ENCODE results near the gene TACR1. TPM values are rescaled to one million over a fixed set of nuclear protein-coding genes. Genes with fewer than 3 reads are reported as not detected.

Gene TACR1
- total RNA-seq, 4 donors from 2014 or later, result 3.3 to 10.8 (median 5.3) TPM

- no peak for DNase-seq (ENCODE audit: low spot score in 2 of 2)
- Histone ChIP-seq H3K4me3 (no peak overlapping the region), H3K27ac (no peak overlapping the region), H3K36me3 (peaks cover 0 to 5% (median 0%) of the 10 kb centered on the region in 3 donors), H3K4me1 (no peaks in the 10 kb centered on the region), H3K27me3 (no peaks in the 10 kb centered on the region), H3K9me3 (no peaks in the 10 kb centered on the region)
- TF ChIP-seq POLR2A (IDR thresholded peaks at IDR 0.05) (no peak), EP300 (IDR thresholded peaks at IDR 0.05) (no peak), CTCF (IDR thresholded peaks at IDR 0.05) (no peak)
Observed at GRCh38 chr2:75006041-75006440, 193.3 kb downstream of the TACR1 start.

GRCh38 chr2:75003773-75004172 lies 195.5 kb downstream of the TACR1 start:
- 72 to 75% methylated on average over 2 of the region's 2 CpGs for WGBS, 2 donors
- Histone ChIP-seq H3K4me3 (no peak overlapping the region), H3K9me3 (peaks cover 0 to 2% (median 0%) of the 10 kb centered on the region in 4 donors), H3K36me3 (peaks cover 0 to 7% (median 0%) of the 10 kb centered on the region in 3 donors), H3K27ac (no peak overlapping the region), H3K4me1 (no peaks in the 10 kb centered on the region), H3K27me3 (no peaks in the 10 kb centered on the region)
- no peak for TF ChIP-seq CTCF (IDR thresholded peaks at IDR 0.05)
- no peak for TF ChIP-seq POLR2A (IDR thresholded peaks at IDR 0.05)
- TF ChIP-seq EP300 (IDR thresholded peaks at IDR 0.05), result no peak
- no peak for DNase-seq (ENCODE audit: low spot score in 2 of 2)

GRCh38 chr2:75003276-75003675 lies 196.0 kb downstream of the TACR1 start:
- Histone ChIP-seq H3K4me3 (no peak overlapping the region), H3K9me3 (peaks cover 0 to 7% (median 0%) of the 10 kb centered on the region in 4 donors), H3K27ac (no peak overlapping the region), H3K36me3 (peaks cover 0 to 12% (median 0%) of the 10 kb centered on the region in 3 donors), H3K4me1 (no peaks in the 10 kb centered on the region), H3K27me3 (no peaks in the 10 kb centered on the region)
- DNase-seq (ENCODE audit: low spot score in 2 of 2), result no peak
- TF ChIP-seq CTCF (IDR thresholded peaks at IDR 0.05), result no peak
- no peak for TF ChIP-seq EP300 (IDR thresholded peaks at IDR 0.05)
- TF ChIP-seq POLR2A (IDR thresholded peaks at IDR 0.05), result no peak
- 67 to 78% methylated on average over 2 of the region's 2 CpGs for WGBS, 2 donors

- no peak for TF ChIP-seq CTCF (IDR thresholded peaks at IDR 0.05)
- Histone ChIP-seq H3K27ac (no peak overlapping the region), H3K4me1 (no peaks in the 10 kb centered on the region), H3K9me3 (peaks cover 0 to 7% (median 0%) of the 10 kb centered on the region in 4 donors), H3K36me3 (peaks cover 0 to 15% (median 0%) of the 10 kb centered on the region in 3 donors), H3K4me3 (no peak overlapping the region), H3K27me3 (no peaks in the 10 kb centered on the region)
- no peak for DNase-seq (ENCODE audit: low spot score in 2 of 2)
- WGBS, 2 donors, result 92 to 93% methylated on average over 3 of the region's 3 CpGs
Observed at GRCh38 chr2:75002007-75002406, 197.3 kb downstream of the TACR1 start.

GRCh38 chr2:74999468-74999867 lies 199.9 kb downstream of the TACR1 start:
- H3K4me1 ChIP-seq, result no peaks in the 10 kb centered on the region
- H3K27ac ChIP-seq, result no peak overlapping the region
- peaks cover 0 to 15% (median 0%) of the 10 kb centered on the region in 3 donors for H3K36me3 ChIP-seq
- WGBS, 2 donors, result 89 to 91% methylated on average over 5 of the region's 5 CpGs
- no peak for DNase-seq (ENCODE audit: low spot score in 2 of 2)
- TF ChIP-seq CTCF (IDR thresholded peaks at IDR 0.05), result no peak
- TF ChIP-seq EP300 (IDR thresholded peaks at IDR 0.05), result no peak
- no peak for TF ChIP-seq POLR2A (IDR thresholded peaks at IDR 0.05)
- peaks cover 0 to 7% (median 0%) of the 10 kb centered on the region in 4 donors for H3K9me3 ChIP-seq
- no peaks in the 10 kb centered on the region for H3K27me3 ChIP-seq
- no peak overlapping the region for H3K4me3 ChIP-seq

Small RNA genes lying within 50 kb of the gene (small RNA-seq; reads per million reads assigned to genes)
- not detected for gene MIR5000

Other genes with a start within 250 kb of the TACR1 start
- 10 to 100 TPM; 16.2 to 44.2 (median 25.9) TPM for gene POLE4, start 240.9 kb downstream of the TACR1 start, total RNA-seq